Thoracic aorta (tissue), 2 donors: ENCODE data around the gene GABRB1. TPM values are rescaled to one million over a fixed set of nuclear protein-coding genes. Genes with fewer than 3 reads are reported as not detected.

Experiments used
- ATAC-seq: fragments of 150-250 bp; one replicate; pipeline ENCODE4 v1.8.0; 2017; ENCODE audit warnings: low read depth; ENCODE audit not compliant: insufficient number of reproducible peaks, low FRiP score
- DNase-seq: peaks from one replicate; pipeline ENCODE4 v3.0.0-alpha.2; 2020; ENCODE audit warnings: low spot score
- H3K27ac ChIP-seq, 2 donors: fragments of 200-600 bp; sonication (generic); 1 replicate in 1 of 2; 2 replicates in 1 of 2; pipeline ENCODE4 v1.5.1; 2016; ENCODE audit warnings: mild to moderate bottlenecking in 2 of 2, moderate library complexity in 2 of 2
- H3K27me3 ChIP-seq: fragments of 200-600 bp; sonication (generic); replicated peaks from 2 replicates; pipeline ENCODE4 v1.6.0; 2016; ENCODE audit warnings: mild to moderate bottlenecking; ENCODE audit not compliant: insufficient read depth
- H3K36me3 ChIP-seq: fragments of 200-600 bp; sonication (generic); one replicate; pipeline ENCODE4 v1.5.1; 2016
- H3K4me1 ChIP-seq, 2 donors: fragments of 200-600 bp; sonication (generic); 1 replicate in 1 of 2; 2 replicates in 1 of 2; pipeline versions ENCODE4 v1.5.1 to v1.6.0; 2016; ENCODE audit warnings: low read depth in 2 of 2, mild to moderate bottlenecking in 1 of 2; ENCODE audit not compliant: control insufficient read depth in 1 of 2
- H3K4me3 ChIP-seq: fragments of 200-600 bp; sonication (generic); 2 replicates; pipeline ENCODE4 v1.5.1; 2016; ENCODE audit warnings: mild to moderate bottlenecking
- H3K9me3 ChIP-seq: fragments of 200-600 bp; sonication (generic); 2 replicates; pipeline ENCODE4 v1.5.1; 2016
- total RNA-seq, 2 donors: library from RNA; depleted of rRNA; stranded (reverse); fragments of >200 nt; gene quantifications; one replicate each; pipeline versions ENCODE4 v1.1.0 to v1.2.3, GENCODE V29; 2016
- TF ChIP-seq, protein P1 (sequence below): fragments of 200-600 bp; sonication (generic); IDR thresholded peaks from one replicate; pipeline ENCODE4 v1.5.1; 2019; ENCODE audit warnings: antibody characterized with exemption

Gene GABRB1
- total RNA-seq, 2 donors from 2014 or later = not detected

- no peak for DNase-seq
- TF ChIP-seq, protein P1, sequence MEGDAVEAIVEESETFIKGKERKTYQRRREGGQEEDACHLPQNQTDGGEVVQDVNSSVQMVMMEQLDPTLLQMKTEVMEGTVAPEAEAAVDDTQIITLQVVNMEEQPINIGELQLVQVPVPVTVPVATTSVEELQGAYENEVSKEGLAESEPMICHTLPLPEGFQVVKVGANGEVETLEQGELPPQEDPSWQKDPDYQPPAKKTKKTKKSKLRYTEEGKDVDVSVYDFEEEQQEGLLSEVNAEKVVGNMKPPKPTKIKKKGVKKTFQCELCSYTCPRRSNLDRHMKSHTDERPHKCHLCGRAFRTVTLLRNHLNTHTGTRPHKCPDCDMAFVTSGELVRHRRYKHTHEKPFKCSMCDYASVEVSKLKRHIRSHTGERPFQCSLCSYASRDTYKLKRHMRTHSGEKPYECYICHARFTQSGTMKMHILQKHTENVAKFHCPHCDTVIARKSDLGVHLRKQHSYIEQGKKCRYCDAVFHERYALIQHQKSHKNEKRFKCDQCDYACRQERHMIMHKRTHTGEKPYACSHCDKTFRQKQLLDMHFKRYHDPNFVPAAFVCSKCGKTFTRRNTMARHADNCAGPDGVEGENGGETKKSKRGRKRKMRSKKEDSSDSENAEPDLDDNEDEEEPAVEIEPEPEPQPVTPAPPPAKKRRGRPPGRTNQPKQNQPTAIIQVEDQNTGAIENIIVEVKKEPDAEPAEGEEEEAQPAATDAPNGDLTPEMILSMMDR = no peak
- H3K27me3 ChIP-seq = no peaks in the 10 kb centered on the region
- H3K9me3 ChIP-seq = no peaks in the 10 kb centered on the region
- no peaks in the 10 kb centered on the region for H3K36me3 ChIP-seq
- H3K27ac ChIP-seq = no peak overlapping the region
- no peak for ATAC-seq
- no peak overlapping the region for H3K4me3 ChIP-seq
- H3K4me1 ChIP-seq = peaks cover 2 to 4% of the 10 kb centered on the region in 2 donors
Observed at GRCh38 chr4:47184083-47184482, 152.7 kb downstream of the GABRB1 start.

- Histone ChIP-seq H3K27ac (no peak overlapping the region), H3K4me3 (no peak overlapping the region), H3K9me3 (no peaks in the 10 kb centered on the region), H3K4me1 (peaks cover 2 to 4% of the 10 kb centered on the region in 2 donors), H3K27me3 (no peaks in the 10 kb centered on the region), H3K36me3 (no peaks in the 10 kb centered on the region)
- no peak for DNase-seq
- TF ChIP-seq, protein P1 = no peak
- ATAC-seq = no peak
Observed at GRCh38 chr4:47185761-47186160, 154.4 kb downstream of the GABRB1 start.

- no peak overlapping the region for H3K27ac ChIP-seq
- DNase-seq (no peak), ATAC-seq (no peak)
- H3K9me3 ChIP-seq = no peaks in the 10 kb centered on the region
- H3K4me1 ChIP-seq = peaks cover 0 to 4% of the 10 kb centered on the region in 2 donors
- no peaks in the 10 kb centered on the region for H3K27me3 ChIP-seq
- no peaks in the 10 kb centered on the region for H3K36me3 ChIP-seq
- no peak overlapping the region for H3K4me3 ChIP-seq
- TF ChIP-seq, protein P1 = no peak
Observed at GRCh38 chr4:47187608-47188007, 156.2 kb downstream of the GABRB1 start.

DNA sequence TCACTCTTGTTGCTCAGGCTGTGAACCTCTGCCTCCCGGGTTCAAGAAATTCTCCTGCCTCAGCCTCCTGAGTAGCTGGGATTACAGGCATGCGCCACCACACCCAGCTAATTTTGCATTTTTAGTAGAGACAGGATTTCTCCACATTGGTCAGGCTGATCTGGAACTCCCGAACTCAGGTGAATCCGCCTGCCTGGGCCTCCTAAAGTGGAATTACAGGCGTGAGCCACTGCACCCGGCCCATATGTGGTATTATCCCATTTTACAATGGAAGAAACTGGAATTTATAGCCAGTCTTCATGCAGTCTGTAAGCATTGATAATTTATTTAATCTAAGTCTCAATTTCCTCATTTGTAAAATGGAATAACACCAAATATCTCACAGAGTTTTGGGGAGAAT is 161.8 kb downstream of the GABRB1 start:
- no peak for DNase-seq
- H3K36me3 ChIP-seq = no peaks in the 10 kb centered on the region
- H3K27me3 ChIP-seq = no peaks in the 10 kb centered on the region
- TF ChIP-seq, protein P1 = no peak
- H3K4me3 ChIP-seq = no peak overlapping the region
- ATAC-seq = no peak
- H3K27ac ChIP-seq = no peak overlapping the region
- peaks cover 0 to 4% of the 10 kb centered on the region in 2 donors for H3K4me1 ChIP-seq
- H3K9me3 ChIP-seq = no peaks in the 10 kb centered on the region

DNA sequence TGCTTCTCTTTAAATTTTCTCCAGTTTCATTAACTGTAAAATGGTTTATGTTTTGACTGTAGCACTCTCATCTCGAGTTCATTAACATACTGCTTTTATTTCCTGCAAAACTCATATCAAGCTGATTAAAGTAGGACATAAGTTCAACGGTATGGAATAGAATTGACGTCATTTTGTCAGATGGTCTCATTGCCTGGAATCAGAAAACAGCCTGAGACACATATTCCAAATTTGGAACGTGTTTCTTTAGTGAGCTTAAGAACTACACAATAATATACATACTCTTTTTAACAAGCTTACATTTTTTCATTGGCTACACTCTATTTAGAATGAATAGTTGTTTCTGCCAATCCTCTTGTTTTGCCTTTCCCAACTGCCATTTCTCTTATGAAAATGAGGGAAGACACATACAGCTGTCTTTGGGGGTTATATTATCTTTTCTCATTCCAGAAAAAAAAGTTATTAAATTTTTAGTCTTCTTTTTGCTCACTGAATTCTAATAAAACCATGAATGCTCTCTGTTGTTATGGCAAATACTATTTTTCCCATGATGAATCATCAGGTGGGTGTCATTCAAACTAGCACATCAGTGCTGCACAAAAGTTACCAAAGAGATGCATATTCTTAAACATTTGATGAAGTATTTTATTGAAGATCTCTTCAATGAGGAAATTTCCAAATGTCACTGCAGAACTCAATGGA is 162.8 kb downstream of the GABRB1 start:
- Histone ChIP-seq H3K4me3 (no peak overlapping the region), H3K9me3 (no peaks in the 10 kb centered on the region), H3K36me3 (no peaks in the 10 kb centered on the region), H3K4me1 (no peaks in the 10 kb centered on the region), H3K27ac (no peak overlapping the region), H3K27me3 (no peaks in the 10 kb centered on the region)
- ATAC-seq (no peak), DNase-seq (no peak)
- TF ChIP-seq, protein P1 = no peak
